ENCODE data around the gene EIF4G3.
"Not testable (repeated sequence)": the region's sequence is repeated elsewhere in the genome, so short reads cannot be mapped to it uniquely, and the experiment has no call there.

The EIF4G3 gene

DNA sequence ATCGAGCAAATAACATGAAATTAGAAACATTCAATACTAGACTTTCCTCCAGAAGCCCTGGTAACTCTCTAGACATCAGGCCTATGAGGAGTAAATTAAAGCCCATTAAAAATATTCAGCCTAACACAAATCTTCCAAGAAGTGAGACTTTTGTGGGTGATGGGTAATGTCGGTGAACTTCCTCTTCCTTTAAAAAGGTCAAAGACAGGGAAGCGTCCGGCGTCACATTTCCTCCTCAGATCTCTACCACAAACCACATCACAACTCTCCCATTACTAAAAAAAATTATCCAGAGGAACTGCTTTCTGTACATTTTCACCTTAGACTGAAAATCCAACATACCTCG, 1.4 kb downstream of the EIF4G3 start:
- Histone ChIP-seq H3K36me3 (ENCODE audit: insufficient read depth, low read length) (peaks cover 19% of the 10 kb centered on the region), H2AFZ (ENCODE audit: low read depth, low read length) (no peak overlapping the region)

DNA sequence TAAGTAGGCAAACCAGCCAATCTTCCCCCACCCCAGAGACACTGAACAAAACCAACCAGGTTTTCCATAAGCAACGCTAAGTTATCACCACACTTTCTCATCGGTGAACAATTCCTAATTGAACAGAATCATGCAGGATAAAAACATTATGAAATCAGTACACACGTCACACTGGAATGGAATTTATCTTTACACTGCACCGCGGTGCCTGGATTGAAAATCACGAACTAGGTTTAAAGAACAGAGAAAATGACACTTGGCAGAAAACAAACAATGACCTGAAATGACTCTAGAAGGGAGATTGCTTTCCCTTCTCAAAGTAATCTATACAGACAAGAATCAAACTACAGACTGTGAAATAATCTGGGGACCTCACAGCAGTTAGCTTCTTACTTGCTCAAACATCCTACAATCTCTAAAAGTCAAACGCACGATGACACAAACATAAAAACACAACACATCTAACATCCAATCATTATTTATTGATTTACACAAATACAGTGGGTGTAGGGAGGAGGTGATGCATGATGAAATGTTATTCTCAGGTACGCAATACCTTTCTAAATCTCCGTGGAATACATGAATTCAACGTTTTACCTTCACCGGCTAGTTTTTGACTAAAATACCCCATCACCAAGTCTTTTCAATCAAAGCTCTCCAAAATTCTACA, 1.9 kb downstream of the EIF4G3 start:
- Histone ChIP-seq H3K4me1 (ENCODE audit: insufficient read depth, low read length) (peaks cover 19% of the 10 kb centered on the region), H3K36me3 (ENCODE audit: insufficient read depth, low read length) (peaks cover 22% of the 10 kb centered on the region), H3K4me3 (ENCODE audit: low read length) (peak overlapping the region; percentile 100), H3K9me3 (ENCODE audit: low read length) (no peaks in the 10 kb centered on the region), H3K27me3 (ENCODE audit: insufficient read depth, low read length) (no peaks in the 10 kb centered on the region), H2AFZ (ENCODE audit: low read depth, low read length) (no peak overlapping the region)

More for the DNA sequence above, 1.4 kb downstream of the EIF4G3 start:
- Histone ChIP-seq H3K4me3 (ENCODE audit: low read length) (peak overlapping the region; percentile 100), H3K27me3 (ENCODE audit: insufficient read depth, low read length) (no peaks in the 10 kb centered on the region), H3K4me1 (ENCODE audit: insufficient read depth, low read length) (peaks cover 19% of the 10 kb centered on the region), H3K9me3 (ENCODE audit: low read length) (no peaks in the 10 kb centered on the region)

DNA sequence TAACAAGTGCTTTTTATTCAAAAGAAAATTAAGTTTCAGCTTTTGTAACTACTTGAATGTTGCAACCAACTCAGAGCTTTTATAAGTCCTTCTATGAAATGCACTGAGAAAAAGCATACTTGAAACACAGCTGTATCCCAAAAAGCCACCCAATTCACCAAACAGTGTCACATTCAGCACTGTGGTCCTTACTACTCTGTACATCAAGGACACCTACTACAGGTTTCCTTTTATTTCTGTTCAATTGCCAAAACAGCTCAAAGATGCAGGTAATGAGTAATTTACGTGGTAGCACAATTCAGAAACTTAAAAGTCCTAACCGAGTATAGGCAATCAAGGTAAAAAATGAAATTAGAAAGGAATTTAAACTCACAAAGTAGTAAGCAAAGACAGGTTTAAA, 2.5 kb downstream of the EIF4G3 start:
- Histone ChIP-seq H3K9me3 (ENCODE audit: low read length) (no peaks in the 10 kb centered on the region), H3K4me1 (ENCODE audit: insufficient read depth, low read length) (peaks cover 19% of the 10 kb centered on the region), H3K4me3 (ENCODE audit: low read length) (peak overlapping the region; percentile 100), H3K36me3 (ENCODE audit: insufficient read depth, low read length) (peaks cover 22% of the 10 kb centered on the region), H2AFZ (ENCODE audit: low read depth, low read length) (no peak overlapping the region), H3K27me3 (ENCODE audit: insufficient read depth, low read length) (no peaks in the 10 kb centered on the region)

GRCh38 chr1:21173096-21173495, 3.6 kb downstream of the EIF4G3 start:
- peaks cover 32% of the 10 kb centered on the region for H3K36me3 ChIP-seq (ENCODE audit: insufficient read depth, low read length)
- H2AFZ ChIP-seq (ENCODE audit: low read depth, low read length); H3K4me3 ChIP-seq (ENCODE audit: low read length); H3K27me3 ChIP-seq (ENCODE audit: insufficient read depth, low read length); H3K9me3 ChIP-seq (ENCODE audit: low read length): not testable (repeated sequence)
- peaks cover 19% of the 10 kb centered on the region for H3K4me1 ChIP-seq (ENCODE audit: insufficient read depth, low read length)

- Histone ChIP-seq H3K36me3 (ENCODE audit: insufficient read depth, low read length) (peaks cover 40% of the 10 kb centered on the region), H3K4me1 (ENCODE audit: insufficient read depth, low read length) (peaks cover 16% of the 10 kb centered on the region)
- not testable (repeated sequence) for H3K27me3 ChIP-seq (ENCODE audit: insufficient read depth, low read length); H2AFZ ChIP-seq (ENCODE audit: low read depth, low read length); H3K4me3 ChIP-seq (ENCODE audit: low read length); H3K9me3 ChIP-seq (ENCODE audit: low read length)
Measured at GRCh38 chr1:21170837-21171236, 5.9 kb downstream of the EIF4G3 start.

DNA sequence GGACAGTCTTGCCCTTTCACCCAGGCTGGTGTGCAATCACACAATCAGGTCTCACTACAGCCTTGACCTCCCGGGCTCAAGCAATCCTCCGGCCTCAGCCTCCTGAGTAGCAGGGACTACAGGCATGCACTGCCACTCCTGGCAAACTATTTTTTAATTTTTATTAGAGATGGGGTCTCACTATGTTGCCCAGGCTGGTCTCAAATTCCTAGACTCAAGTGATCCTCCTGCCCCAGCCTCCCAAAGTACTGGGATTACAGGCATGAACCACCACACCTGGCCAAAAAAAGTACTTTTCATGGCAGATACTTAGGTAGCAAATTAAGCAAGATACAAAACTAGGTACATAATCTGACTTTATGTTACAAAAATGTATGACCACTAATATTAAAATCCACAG, 8.3 kb downstream of the EIF4G3 start:
- peaks cover 7% of the 10 kb centered on the region for H3K9me3 ChIP-seq (ENCODE audit: low read length)
- H3K4me3 ChIP-seq (ENCODE audit: low read length), result no peak overlapping the region
- no peaks in the 10 kb centered on the region for H3K27me3 ChIP-seq (ENCODE audit: insufficient read depth, low read length)
- no peak overlapping the region for H2AFZ ChIP-seq (ENCODE audit: low read depth, low read length)
- no peaks in the 10 kb centered on the region for H3K4me1 ChIP-seq (ENCODE audit: insufficient read depth, low read length)
- peaks cover 55% of the 10 kb centered on the region for H3K36me3 ChIP-seq (ENCODE audit: insufficient read depth, low read length)

- H3K27me3 ChIP-seq (ENCODE audit: insufficient read depth, low read length), result no peaks in the 10 kb centered on the region
- H3K4me1 ChIP-seq (ENCODE audit: insufficient read depth, low read length), result no peaks in the 10 kb centered on the region
- no peak overlapping the region for H2AFZ ChIP-seq (ENCODE audit: low read depth, low read length)
- H3K9me3 ChIP-seq (ENCODE audit: low read length), result peaks cover 7% of the 10 kb centered on the region
- peaks cover 54% of the 10 kb centered on the region for H3K36me3 ChIP-seq (ENCODE audit: insufficient read depth, low read length)
- no peak overlapping the region for H3K4me3 ChIP-seq (ENCODE audit: low read length)
Measured at GRCh38 chr1:21165646-21166045, 11.1 kb downstream of the EIF4G3 start.

DNA sequence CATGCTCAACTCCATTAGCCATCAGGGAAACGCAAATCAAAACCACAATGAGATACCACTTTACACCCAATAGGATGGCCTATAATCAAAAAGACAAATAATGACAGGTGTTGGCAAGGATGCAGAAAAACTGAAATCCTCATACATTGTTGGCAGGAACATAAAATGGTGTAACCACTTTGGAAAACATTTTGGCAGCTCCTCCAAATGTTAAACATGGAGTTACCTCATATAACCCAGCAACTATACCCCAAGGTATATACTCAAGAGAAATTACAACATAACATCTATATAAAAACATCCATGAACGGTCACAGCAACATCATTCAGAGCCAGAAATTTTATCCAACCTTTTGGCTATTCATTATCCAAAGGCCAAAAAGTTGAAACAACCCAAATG, 11.6 kb downstream of the EIF4G3 start:
- Histone ChIP-seq H3K27me3 (ENCODE audit: insufficient read depth, low read length) (no peaks in the 10 kb centered on the region), H3K9me3 (ENCODE audit: low read length) (peaks cover 7% of the 10 kb centered on the region), H3K4me3 (ENCODE audit: low read length) (no peak overlapping the region), H3K36me3 (ENCODE audit: insufficient read depth, low read length) (peaks cover 54% of the 10 kb centered on the region), H3K4me1 (ENCODE audit: insufficient read depth, low read length) (no peaks in the 10 kb centered on the region), H2AFZ (ENCODE audit: low read depth, low read length) (no peak overlapping the region)

DNA sequence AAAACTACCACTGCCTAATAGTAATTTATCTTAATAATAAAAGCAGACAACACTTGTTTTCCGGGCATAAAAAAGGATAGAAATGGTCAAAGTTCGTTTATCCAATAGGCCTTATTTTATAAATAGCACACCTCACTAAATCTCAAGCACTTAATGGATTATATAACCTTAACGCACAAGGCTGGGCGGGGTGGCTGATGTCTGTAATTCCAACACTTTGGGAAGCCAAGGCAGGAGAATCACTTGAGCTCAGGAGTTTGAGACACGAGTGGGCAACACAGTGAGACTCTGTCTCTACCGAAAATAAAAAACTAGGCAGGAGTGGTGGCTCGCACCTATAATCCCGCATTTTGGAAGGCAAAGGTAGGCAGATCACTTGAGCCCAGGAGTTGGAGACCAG, 12.4 kb downstream of the EIF4G3 start:
- no peaks in the 10 kb centered on the region for H3K27me3 ChIP-seq (ENCODE audit: insufficient read depth, low read length)
- H3K9me3 ChIP-seq (ENCODE audit: low read length), result peaks cover 7% of the 10 kb centered on the region
- H3K4me3 ChIP-seq (ENCODE audit: low read length), result no peak overlapping the region
- no peak overlapping the region for H2AFZ ChIP-seq (ENCODE audit: low read depth, low read length)
- peaks cover 53% of the 10 kb centered on the region for H3K36me3 ChIP-seq (ENCODE audit: insufficient read depth, low read length)
- no peaks in the 10 kb centered on the region for H3K4me1 ChIP-seq (ENCODE audit: insufficient read depth, low read length)

- Histone ChIP-seq H3K4me3 (ENCODE audit: low read length) (no peak overlapping the region), H3K9me3 (ENCODE audit: low read length) (peaks cover 7% of the 10 kb centered on the region), H3K27me3 (ENCODE audit: insufficient read depth, low read length) (no peaks in the 10 kb centered on the region), H2AFZ (ENCODE audit: low read depth, low read length) (no peak overlapping the region), H3K4me1 (ENCODE audit: insufficient read depth, low read length) (no peaks in the 10 kb centered on the region), H3K36me3 (ENCODE audit: insufficient read depth, low read length) (peaks cover 43% of the 10 kb centered on the region)
Measured at GRCh38 chr1:21162740-21163464, 13.8 kb downstream of the EIF4G3 start.

- Histone ChIP-seq H3K36me3 (ENCODE audit: insufficient read depth, low read length) (peaks cover 35% of the 10 kb centered on the region), H2AFZ (ENCODE audit: low read depth, low read length) (no peak overlapping the region), H3K4me1 (ENCODE audit: insufficient read depth, low read length) (no peaks in the 10 kb centered on the region), H3K27me3 (ENCODE audit: insufficient read depth, low read length) (no peaks in the 10 kb centered on the region), H3K4me3 (ENCODE audit: low read length) (no peak overlapping the region), H3K9me3 (ENCODE audit: low read length) (peaks cover 7% of the 10 kb centered on the region)
Measured at GRCh38 chr1:21161842-21162241, 14.9 kb downstream of the EIF4G3 start.

DNA sequence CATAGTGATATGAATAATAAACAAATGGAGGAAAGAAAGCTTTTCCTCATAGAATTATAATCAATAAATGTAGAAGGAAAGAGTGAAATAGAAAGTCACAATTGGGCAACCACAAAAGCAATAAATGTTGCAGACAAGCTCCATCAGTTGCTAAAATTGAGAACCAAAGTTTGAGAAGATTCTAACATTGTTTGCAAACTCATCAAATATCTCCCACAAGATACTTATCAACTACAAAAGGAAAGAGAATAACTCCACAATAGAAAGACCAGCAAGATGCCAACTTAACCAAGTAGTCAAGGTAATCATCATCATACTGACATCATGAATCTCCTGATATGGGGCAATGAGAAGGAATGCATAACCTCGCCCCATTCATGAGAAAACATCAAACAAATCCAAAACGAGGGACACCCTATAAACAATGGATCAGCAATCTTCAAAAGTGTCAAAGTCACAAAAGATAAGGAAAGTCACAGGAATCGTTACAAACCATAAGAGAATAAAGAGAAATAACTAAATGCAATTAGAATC, 16.4 kb downstream of the EIF4G3 start:
- H3K4me1 ChIP-seq (ENCODE audit: insufficient read depth, low read length), result no peaks in the 10 kb centered on the region
- peaks cover 5% of the 10 kb centered on the region for H3K9me3 ChIP-seq (ENCODE audit: low read length)
- peaks cover 31% of the 10 kb centered on the region for H3K36me3 ChIP-seq (ENCODE audit: insufficient read depth, low read length)

DNA sequence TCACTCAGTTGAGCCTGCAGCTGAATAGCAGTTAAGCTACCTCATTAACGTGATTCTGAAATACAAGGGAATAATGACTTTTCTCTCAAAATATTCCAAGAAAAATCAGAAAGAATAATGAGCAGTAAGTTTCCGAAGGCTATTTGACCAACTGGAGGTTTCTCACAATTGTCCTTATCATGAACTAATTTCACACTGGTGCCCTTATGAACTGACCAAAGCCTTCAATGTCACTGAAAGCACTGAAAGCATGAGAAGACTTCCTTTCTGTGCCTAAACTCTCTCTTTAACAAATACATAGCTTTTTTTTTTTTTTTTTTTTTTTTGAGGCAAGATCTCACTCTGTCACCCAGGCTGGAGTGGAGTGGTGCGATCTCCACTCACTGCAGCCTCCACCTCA, 18.8 kb downstream of the EIF4G3 start:
- H3K9me3 ChIP-seq (ENCODE audit: low read length), result no peaks in the 10 kb centered on the region
- H2AFZ ChIP-seq (ENCODE audit: low read depth, low read length), result no peak overlapping the region
- H3K36me3 ChIP-seq (ENCODE audit: insufficient read depth, low read length), result peaks cover 19% of the 10 kb centered on the region
- no peaks in the 10 kb centered on the region for H3K4me1 ChIP-seq (ENCODE audit: insufficient read depth, low read length)
- H3K4me3 ChIP-seq (ENCODE audit: low read length), result no peak overlapping the region
- H3K27me3 ChIP-seq (ENCODE audit: insufficient read depth, low read length), result no peaks in the 10 kb centered on the region

More for the DNA sequence above, 16.4 kb downstream of the EIF4G3 start:
- Histone ChIP-seq H3K4me3 (ENCODE audit: low read length) (no peak overlapping the region), H3K27me3 (ENCODE audit: insufficient read depth, low read length) (no peaks in the 10 kb centered on the region), H2AFZ (ENCODE audit: low read depth, low read length) (no peak overlapping the region)

Data from neuron (in vitro differentiated cells).